Heart left ventricle (tissue), 16 donors: Measurements from ENCODE around the gene LRBA. TPM values are rescaled to one million over a fixed set of nuclear protein-coding genes. Genes with fewer than 3 reads are reported as not detected.

ENCODE experiments used
- ATAC-seq, 4 donors: fragments of 200-7000 bp; cut with Tn5 transposase; one replicate each; pipeline ENCODE4 v1.9.1; 2020 to 2022; ENCODE audit warnings: moderate library complexity in 4 of 4, mild to moderate bottlenecking in 3 of 4, moderate number of reproducible peaks in 1 of 4
- DNase-seq, 5 donors: peaks; one replicate each; pipeline ENCODE4 v3.0.0-alpha.2; 2020
- H3K27ac ChIP-seq, 12 donors: fragments of 200-600 bp; sonication (generic) in 4 of 12; one replicate each; pipeline versions ENCODE4 v1.5.0 to v1.8.0; 2016 to 2022; ENCODE audit warnings: mild to moderate bottlenecking in 2 of 12
- H3K27me3 ChIP-seq, 9 donors: fragments of 200-600 bp; sonication (generic) in 2 of 9; one replicate each; pipeline versions ENCODE4 v1.5.1 to v1.8.0; 2016 to 2022; ENCODE audit warnings: mild to moderate bottlenecking in 3 of 9
- H3K36me3 ChIP-seq, 9 donors: fragments of 200-600 bp; sonication (generic) in 2 of 9; one replicate each; pipeline versions ENCODE4 v1.5.0 to v1.8.0; 2018 to 2022; ENCODE audit warnings: mild to moderate bottlenecking in 2 of 9
- H3K4me1 ChIP-seq, 12 donors: fragments of 200-600 bp; sonication (generic) in 4 of 12; one replicate each; pipeline versions ENCODE4 v1.5.0 to v1.8.0; 2016 to 2022; ENCODE audit warnings: mild to moderate bottlenecking in 3 of 12
- H3K4me3 ChIP-seq, 12 donors: fragments of 200-600 bp; sonication (generic) in 4 of 12; one replicate each; pipeline versions ENCODE4 v1.5.0 to v1.8.0; 2017 to 2022; ENCODE audit warnings: mild to moderate bottlenecking in 9 of 12, moderate library complexity in 4 of 12
- H3K9me3 ChIP-seq, 12 donors: fragments of 200-600 bp; sonication (generic) in 4 of 12; one replicate each; pipeline versions ENCODE4 v1.5.0 to v1.8.0; 2016 to 2022; ENCODE audit warnings: mild to moderate bottlenecking in 1 of 12
- CTCF ChIP-seq, 12 donors: fragments of 200-600 bp; sonication (generic) in 4 of 12; IDR thresholded peaks; one replicate each; pipeline versions ENCODE4 v1.5.0 to v1.8.0; 2018 to 2022; ENCODE audit warnings: antibody characterized with exemption in 12 of 12, mild to moderate bottlenecking in 5 of 12
- POLR2A ChIP-seq, 2 donors: fragments of 450-650 bp; IDR thresholded peaks; one replicate each; pipeline ENCODE4 v1.6.1; 2017; ENCODE audit warnings: antibody characterized with exemption in 2 of 2, mild to moderate bottlenecking in 2 of 2, moderate library complexity in 2 of 2
- WGBS, 4 donors: extraction: QIAGEN DNeasy Blood & Tissue Kit in 2 of 4; methylation state at CpG; one replicate each; pipeline versions ENCODE4 v1.1.5 to v1.1.7; 2013 to 2018; 5-methylcytosine and 5-hydroxymethylcytosine counted together
- intact Hi-C, 10 donors: fragments of 100-400 bp; cut with DNase I; formaldehyde crosslinking; loops; one replicate each; pipeline versions ENCODE4 v1.11.1 to v1.14.2; 2022
- polyA plus RNA-seq, 2 donors: library from polyadenylated mRNA; stranded (reverse); fragments of 200-250 nt; gene quantifications; one replicate each; pipeline ENCODE4 v1.2.3, GENCODE V29; 2013
- total RNA-seq, 9 donors: library from RNA; depleted of rRNA in 2 of 9; stranded (reverse); fragments of >200 nt in 2 of 9; fragmentation: NEBNext Ultra II Directional in 3 of 9; extraction: Animal tissue kit (Norgen Biotek cat#: 25700) in 3 of 9; gene quantifications; one replicate each; pipeline versions ENCODE4 v1.1.0 to v1.2.4, GENCODE V29; 2016 to 2023
- donor health status: ischemic (EF 13 %, LVEDD 7.1; RV severe dilation, severe dysfunction).
- donor health status: healthy with polysubstance abuse.
- donor health status: DM: no; HTN: yes; CAD: no.
- donor health status: DM: no; HTN: no; CAD: no.
- donor health status: ischemic (EF 25% LVEDD 6.9; RV normal size, moderate dysfunction).
- donor health status: ischemic (EF 25% LVEDD 5.7; RV mildly dilated, moderate dysfunction).
- donor health status: healthy.
- donor health status: DM: yes; HTN: yes; CAD: no.
- donor health status: ischemic (EF 35%, LVEDD 5.7; RV mildly dilated, moderate dysfunction).
- donor health status: nonischemic (EF 11% LVEDD 7.7; RV severe dilation, severe dysfunction).
- donor health status: DM: yes; HTN: yes; CAD: no.
- donor health status: PGD.
- donor health status: ischemic (EF 29% LVEDD 5.4; RV normal size, mild dysfunction).
- donor health status: nonischemic (EF 23%, LVEDD 6.1; RV moderate dilation, normal function).

LRBA gene
- total and polyA plus RNA-seq, 11 donors, result 6.5 to 35.1 (median 22.6) TPM

- Histone ChIP-seq H3K27ac (no peak overlapping the region), H3K27me3 (no peaks in the 10 kb centered on the region), H3K4me3 (no peak overlapping the region), H3K4me1 (no peaks in the 10 kb centered on the region), H3K36me3 (no peaks in the 10 kb centered on the region), H3K9me3 (no peaks in the 10 kb centered on the region)
- ATAC-seq, result no peak
- intact Hi-C loops, result no loop called here
- 33 to 61% (median 55%) methylated on average over 1 of the region's 1 CpG for WGBS, 4 donors
- no peak for DNase-seq
- no peak for TF ChIP-seq POLR2A (IDR thresholded peaks at IDR 0.05)
- no peak for TF ChIP-seq CTCF (IDR thresholded peaks at IDR 0.05)
These were observed 589.9 kb downstream of the LRBA start for GRCh38 chr4:150425161-150425560.

GRCh38 chr4:150423503-150423902 lies 591.6 kb downstream of the LRBA start:
- no peaks in the 10 kb centered on the region for H3K36me3 ChIP-seq
- no peak overlapping the region for H3K4me3 ChIP-seq
- intact Hi-C loops, result no loop called here
- no peaks in the 10 kb centered on the region for H3K4me1 ChIP-seq
- TF ChIP-seq POLR2A (IDR thresholded peaks at IDR 0.05) (no peak), CTCF (IDR thresholded peaks at IDR 0.05) (no peak)
- H3K27ac ChIP-seq, result no peak overlapping the region
- H3K9me3 ChIP-seq, result no peaks in the 10 kb centered on the region
- 96 to 98% (median 97%) methylated on average over 12 of the region's 12 CpGs for WGBS, 4 donors
- DNase-seq (no peak), ATAC-seq (no peak)
- no peaks in the 10 kb centered on the region for H3K27me3 ChIP-seq

- intact Hi-C loops, result no loop called here
- H3K27ac ChIP-seq, result no peak overlapping the region
- H3K9me3 ChIP-seq, result no peaks in the 10 kb centered on the region
- DNase-seq (no peak), ATAC-seq (no peak)
- no peaks in the 10 kb centered on the region for H3K36me3 ChIP-seq
- no peak overlapping the region for H3K4me3 ChIP-seq
- no peaks in the 10 kb centered on the region for H3K4me1 ChIP-seq
- no peak for TF ChIP-seq CTCF (IDR thresholded peaks at IDR 0.05)
- no peak for TF ChIP-seq POLR2A (IDR thresholded peaks at IDR 0.05)
- no peaks in the 10 kb centered on the region for H3K27me3 ChIP-seq
- WGBS, 4 donors, result 88 to 96% (median 91%) methylated on average over 9 to 13 of the region's 13 CpGs
These were observed 592.0 kb downstream of the LRBA start for GRCh38 chr4:150423074-150423473.

- 58 to 68% (median 62%) methylated on average over 1 of the region's 1 CpG for WGBS, 4 donors
- DNase-seq, result no peak
These were observed 593.5 kb downstream of the LRBA start for GRCh38 chr4:150421612-150422011.

More at GRCh38 chr4:150421612-150422011, 593.5 kb downstream of the LRBA start:
- intact Hi-C loops, result no loop called here
- ATAC-seq, result no peak
- Histone ChIP-seq H3K27me3 (no peaks in the 10 kb centered on the region), H3K4me3 (no peak overlapping the region), H3K27ac (no peak overlapping the region), H3K36me3 (no peaks in the 10 kb centered on the region), H3K4me1 (no peaks in the 10 kb centered on the region), H3K9me3 (no peaks in the 10 kb centered on the region)
- TF ChIP-seq CTCF (IDR thresholded peaks at IDR 0.05), result no peak
- TF ChIP-seq POLR2A (IDR thresholded peaks at IDR 0.05), result no peak
